ENCODE data around the gene ZCCHC14.
A peak's percentile ranks its signal among the peaks of the same experiment; 100 is the strongest.

ZCCHC14 gene

GRCh38 chr16:87410530-87410929 lies 82.3 kb downstream of the ZCCHC14 start:
- DNase-seq (ENCODE audit: low read depth): no peak
- no peak for TF ChIP-seq CTCF (IDR thresholded peaks at IDR 0.05; ENCODE audit: insufficient read depth, low read depth, low read length, missing control alignments)

GRCh38 chr16:87409781-87410180 lies 83.0 kb downstream of the ZCCHC14 start:
- TF ChIP-seq CTCF (IDR thresholded peaks at IDR 0.05; ENCODE audit: insufficient read depth, low read depth, low read length, missing control alignments): no peak
- no peak for DNase-seq (ENCODE audit: low read depth)

More at GRCh38 chr16:87410530-87410929, 82.3 kb downstream of the ZCCHC14 start:
- H3K4me3 ChIP-seq (ENCODE audit: low read depth, low read length): no peak overlapping the region

DNA sequence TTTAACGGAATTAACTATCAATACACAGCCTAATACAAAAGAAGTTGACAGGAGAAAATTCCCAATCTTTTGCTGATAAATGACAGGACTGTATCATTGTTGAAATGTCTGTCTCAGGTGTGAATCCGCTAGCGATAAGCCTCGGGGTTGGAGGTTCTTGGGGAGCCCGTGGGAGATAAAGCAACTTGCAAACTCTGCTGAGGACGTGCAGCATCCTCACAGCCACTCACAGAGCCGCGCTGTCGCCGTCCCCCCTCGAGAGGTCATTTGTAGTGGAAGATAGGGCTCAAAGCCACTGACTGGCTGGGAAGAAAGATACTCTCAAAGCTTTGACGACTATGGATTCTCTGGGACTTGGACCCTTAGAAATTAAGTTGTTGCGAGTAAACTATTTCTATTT lies 83.7 kb downstream of the ZCCHC14 start:
- no peak for DNase-seq (ENCODE audit: low read depth)
- no peak for TF ChIP-seq CTCF (IDR thresholded peaks at IDR 0.05; ENCODE audit: insufficient read depth, low read depth, low read length, missing control alignments)
- no peak overlapping the region for H3K4me3 ChIP-seq (ENCODE audit: low read depth, low read length)

More at GRCh38 chr16:87409781-87410180, 83.0 kb downstream of the ZCCHC14 start:
- no peak overlapping the region for H3K4me3 ChIP-seq (ENCODE audit: low read depth, low read length)

DNA sequence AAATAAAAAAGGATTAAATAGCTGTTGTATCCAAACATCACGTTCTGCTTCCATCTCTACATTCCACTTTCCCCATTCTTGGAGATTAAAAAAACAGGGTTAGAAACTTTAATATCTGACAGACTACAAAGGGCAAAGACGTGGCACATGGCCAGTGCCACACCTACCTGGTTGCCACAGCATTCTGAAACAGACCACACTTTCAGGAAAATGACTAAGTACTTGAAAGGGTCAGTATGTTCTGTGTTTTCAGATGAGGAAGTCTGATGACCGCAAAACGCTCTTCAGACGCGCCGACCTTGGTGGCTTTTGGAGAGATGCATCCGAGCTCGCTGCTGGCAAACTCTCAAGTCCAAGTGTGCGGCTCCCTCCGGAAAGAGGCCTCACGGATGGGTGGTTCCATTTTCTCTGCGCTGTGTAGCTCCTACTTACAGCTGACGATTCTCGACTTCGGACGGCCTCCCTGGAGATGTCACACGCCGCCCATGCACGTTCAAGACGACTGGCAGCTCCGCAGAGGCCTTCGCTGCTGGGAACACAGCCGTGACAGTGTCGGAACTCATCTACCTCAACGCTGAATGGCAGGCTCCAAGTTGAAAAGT lies 85.2 kb downstream of the ZCCHC14 start:
- peak; percentile 88 for DNase-seq (ENCODE audit: low read depth)
- no peak for TF ChIP-seq CTCF (IDR thresholded peaks at IDR 0.05; ENCODE audit: insufficient read depth, low read depth, low read length, missing control alignments)
- no peak overlapping the region for H3K4me3 ChIP-seq (ENCODE audit: low read depth, low read length)

GRCh38 chr16:87406495-87407088 lies 86.2 kb downstream of the ZCCHC14 start:
- TF ChIP-seq CTCF (IDR thresholded peaks at IDR 0.05; ENCODE audit: insufficient read depth, low read depth, low read length, missing control alignments): no peak

GRCh38 chr16:87404764-87405625 lies 87.8 kb downstream of the ZCCHC14 start:
- no peak overlapping the region for H3K4me3 ChIP-seq (ENCODE audit: low read depth, low read length)
- TF ChIP-seq CTCF (IDR thresholded peaks at IDR 0.05; ENCODE audit: insufficient read depth, low read depth, low read length, missing control alignments): no peak
- DNase-seq (ENCODE audit: low read depth): no peak

More at GRCh38 chr16:87406495-87407088, 86.2 kb downstream of the ZCCHC14 start:
- H3K4me3 ChIP-seq (ENCODE audit: low read depth, low read length): no peak overlapping the region
- DNase-seq (ENCODE audit: low read depth): no peak

Data from GM12865 (cell line).